Ureter (tissue), 1 donor: ENCODE results near the gene GNAI1. TPM values are rescaled to one million over a fixed set of nuclear protein-coding genes. Genes with fewer than 3 reads are reported as not detected.

Experiments
- DNase-seq: peaks from one replicate; pipeline ENCODE4 v3.0.0-alpha.2; 2020; ENCODE audit warnings: low spot score
- total RNA-seq: library from RNA; stranded (reverse); gene quantifications from one replicate; pipeline ENCODE4 v1.2.4, GENCODE V29; 2023
- donor health status: DM: yes; HTN: yes; CAD: no.

The GNAI1 gene
- total RNA-seq, 1 donor from 2014 or later = 53.6 TPM

DNA sequence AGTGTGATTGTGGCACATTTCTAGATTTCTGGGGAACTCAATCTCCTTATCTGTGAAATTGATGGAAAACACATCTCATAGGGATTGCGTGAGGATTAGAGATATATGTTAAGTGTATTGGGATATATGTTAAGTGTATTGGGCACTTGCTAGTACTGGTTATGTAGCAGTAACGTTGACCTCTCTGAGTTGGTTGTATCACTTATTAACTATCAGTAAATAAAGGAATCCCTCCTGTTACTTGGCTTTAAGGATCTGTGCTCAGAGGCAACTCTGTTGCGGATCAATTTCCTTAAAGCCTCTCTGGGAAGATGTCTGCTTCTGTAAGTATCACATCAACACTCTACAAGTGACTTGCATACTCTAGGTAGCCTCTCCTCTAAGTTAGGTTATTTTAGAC, 25.2 kb downstream of the GNAI1 start:
- DNase-seq = no peak

DNA sequence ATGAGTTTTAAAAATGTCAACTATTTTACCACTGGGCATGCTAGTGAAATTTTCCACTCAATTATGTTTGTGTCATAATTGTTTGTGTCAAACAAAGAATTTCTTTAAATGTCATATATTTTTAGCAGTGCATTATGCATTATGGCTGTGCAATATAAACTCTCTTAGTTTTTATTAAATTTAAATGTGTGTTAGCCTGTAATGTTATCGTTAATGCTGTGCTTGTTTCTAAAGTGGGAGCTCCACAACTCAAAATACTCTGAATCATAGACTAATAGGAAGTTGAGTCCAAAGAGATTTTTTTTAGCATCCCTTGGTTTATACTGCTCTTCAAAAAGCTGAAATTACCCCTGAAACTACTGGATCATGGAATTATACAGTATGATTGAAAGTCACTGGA, 26.8 kb downstream of the GNAI1 start:
- no peak for DNase-seq

- no peak for DNase-seq
Observed at GRCh38 chr7:80165177-80165576, 30.5 kb downstream of the GNAI1 start.

GRCh38 chr7:80170445-80170844, 35.8 kb downstream of the GNAI1 start:
- no peak for DNase-seq

GRCh38 chr7:80172387-80172786, 37.8 kb downstream of the GNAI1 start:
- DNase-seq = no peak

- no peak for DNase-seq
Observed at GRCh38 chr7:80175744-80176143, 41.1 kb downstream of the GNAI1 start.

GRCh38 chr7:80181411-80181810, 46.8 kb downstream of the GNAI1 start:
- DNase-seq = no peak

DNA sequence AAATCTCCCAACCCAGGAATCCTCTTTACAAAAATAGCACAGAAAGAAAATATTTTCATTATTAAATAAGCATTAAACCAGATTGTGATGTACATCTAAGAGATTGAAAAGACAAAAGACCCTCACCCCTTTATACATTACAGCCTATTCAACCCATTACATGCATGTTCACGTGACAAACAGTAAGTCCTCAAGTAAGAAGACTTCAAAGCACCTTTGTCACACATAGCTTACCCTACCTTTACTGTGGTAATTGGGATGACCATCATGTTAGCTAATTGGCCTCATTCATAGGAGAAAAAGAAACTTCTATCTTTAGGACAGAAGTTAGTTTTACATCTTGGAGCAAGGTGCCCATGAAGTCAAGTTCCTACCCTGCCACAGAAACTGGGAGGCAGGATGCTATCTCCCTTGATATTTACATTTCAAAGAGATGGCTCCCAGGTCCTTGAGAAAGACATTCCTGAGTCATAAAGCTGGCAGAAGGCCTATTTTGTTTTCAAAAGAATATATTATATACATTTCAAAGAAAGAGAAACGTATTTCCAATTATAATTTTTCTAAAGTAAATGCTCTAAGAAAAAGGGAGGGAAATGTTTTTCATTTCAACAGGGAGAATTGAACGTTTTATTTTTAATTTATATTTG, 48.1 kb downstream of the GNAI1 start:
- DNase-seq = no peak

DNA sequence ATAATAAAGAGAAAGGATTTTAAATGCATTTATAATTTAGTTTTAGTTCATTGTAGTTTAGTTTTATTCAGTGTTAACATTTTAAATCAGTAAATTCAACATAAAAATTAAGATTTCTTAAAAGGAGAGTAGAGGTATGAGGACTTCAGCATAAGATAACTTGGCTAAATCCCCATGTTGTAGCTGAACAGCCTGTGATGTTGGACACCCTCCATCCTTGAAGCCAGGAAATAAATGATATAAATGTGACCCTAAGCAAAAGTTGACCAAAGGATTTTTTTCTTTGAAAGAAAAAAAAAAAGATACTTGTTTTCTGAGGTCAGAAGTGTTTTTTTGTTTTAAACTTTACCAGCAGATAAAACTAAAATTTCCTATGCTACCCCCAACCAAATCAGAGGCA, 48.7 kb downstream of the GNAI1 start:
- DNase-seq = no peak

- DNase-seq = no peak
Observed at GRCh38 chr7:80183900-80184685, 49.5 kb downstream of the GNAI1 start.

DNA sequence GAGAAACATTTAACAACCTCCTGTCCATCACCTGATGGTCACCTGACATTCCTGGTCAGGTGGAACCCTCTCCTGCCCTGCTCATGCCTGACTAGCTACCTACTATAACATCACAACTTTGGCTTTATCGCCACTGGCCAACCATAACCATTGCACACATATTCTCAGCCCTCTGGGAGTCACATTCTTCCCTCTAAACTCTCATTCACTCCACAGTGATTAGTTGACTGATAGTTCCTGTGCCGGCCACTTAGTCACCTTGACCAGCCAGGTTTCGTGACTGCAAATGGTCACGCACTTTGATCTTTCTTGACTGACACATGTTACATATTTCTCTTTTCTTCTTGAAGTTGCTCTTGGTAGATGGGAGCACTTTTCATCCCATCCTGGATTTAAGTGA, 50.1 kb downstream of the GNAI1 start:
- no peak for DNase-seq

- DNase-seq = no peak
Observed at GRCh38 chr7:80185571-80185970, 50.9 kb downstream of the GNAI1 start.

DNA sequence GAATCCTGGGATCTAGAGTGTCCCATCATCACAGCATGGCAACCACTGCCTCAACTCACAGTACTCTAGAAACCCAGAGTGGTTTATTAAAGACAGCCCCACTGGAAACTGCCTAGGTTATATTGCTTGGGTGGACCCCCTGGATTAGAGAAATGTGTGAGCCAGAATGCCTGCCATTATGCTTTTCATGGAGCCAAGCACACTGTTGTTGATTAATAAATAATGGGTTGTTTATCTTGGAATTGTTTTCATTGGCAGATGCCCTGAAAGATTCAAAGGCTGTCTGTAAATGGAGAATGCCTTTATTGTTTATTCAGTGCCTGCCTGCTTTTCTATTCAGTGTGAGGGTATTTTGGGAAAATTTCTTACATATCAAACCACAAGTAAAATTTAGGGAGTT, 52.1 kb downstream of the GNAI1 start:
- DNase-seq = no peak

GRCh38 chr7:80187279-80187678, 52.6 kb downstream of the GNAI1 start:
- no peak for DNase-seq

DNA sequence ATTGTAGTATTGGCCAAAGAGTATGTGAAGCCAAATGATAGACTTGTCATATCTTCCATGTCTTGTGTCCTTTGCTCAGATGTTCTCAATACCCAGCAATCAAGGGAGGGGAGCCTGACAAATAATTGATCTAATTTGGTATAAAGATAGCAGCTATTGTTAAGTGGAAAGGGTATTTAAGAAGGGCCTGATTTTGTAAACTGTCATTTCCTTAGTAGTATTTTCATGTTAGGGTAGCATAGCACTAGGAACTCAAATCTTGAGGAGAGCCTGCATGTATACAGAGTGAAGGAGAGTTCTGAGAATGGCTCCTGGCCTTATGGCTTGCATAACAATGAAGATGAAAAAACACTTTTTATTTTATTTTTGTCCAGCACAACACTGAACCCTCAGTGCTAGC, 53.1 kb downstream of the GNAI1 start:
- DNase-seq = no peak

DNA sequence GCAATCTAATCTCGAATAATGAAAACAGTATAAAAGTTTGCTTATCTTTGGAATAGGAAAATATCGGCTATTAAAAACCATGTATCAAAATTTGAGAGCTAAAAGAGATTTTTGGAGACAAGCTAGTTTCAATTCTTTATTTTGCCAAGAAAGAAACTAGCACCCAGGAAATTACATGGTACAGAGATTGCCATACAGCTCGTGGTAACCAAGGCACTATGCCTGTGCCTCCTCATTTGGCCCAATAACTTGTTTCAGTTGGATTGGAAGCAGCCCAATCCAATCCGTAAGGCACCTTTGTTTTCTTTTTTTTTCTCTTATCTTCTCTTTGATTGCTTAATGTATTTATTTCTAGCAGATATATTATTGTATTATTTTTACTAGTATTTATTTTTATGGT, 55.0 kb downstream of the GNAI1 start:
- DNase-seq = no peak

DNA sequence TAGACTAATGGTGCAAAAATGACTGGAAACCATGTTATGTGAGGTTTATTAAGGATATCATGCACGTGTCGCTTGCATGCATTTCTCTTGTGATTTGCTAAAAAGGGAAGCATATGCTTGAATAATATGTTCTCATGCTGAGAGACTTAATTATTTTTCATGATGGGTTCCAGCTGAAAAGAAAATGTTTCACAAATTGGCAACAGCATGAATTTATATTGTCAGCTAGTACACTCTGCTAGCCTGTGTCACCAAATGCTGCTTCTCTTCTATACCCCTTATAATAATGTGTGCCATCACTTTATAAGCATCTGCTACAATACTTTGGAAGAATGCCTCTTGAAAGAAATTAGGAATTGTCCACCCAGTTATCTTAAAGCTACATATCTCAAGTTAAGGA, 63.0 kb downstream of the GNAI1 start:
- DNase-seq = no peak

GRCh38 chr7:80199051-80199450, 64.4 kb downstream of the GNAI1 start:
- no peak for DNase-seq

DNA sequence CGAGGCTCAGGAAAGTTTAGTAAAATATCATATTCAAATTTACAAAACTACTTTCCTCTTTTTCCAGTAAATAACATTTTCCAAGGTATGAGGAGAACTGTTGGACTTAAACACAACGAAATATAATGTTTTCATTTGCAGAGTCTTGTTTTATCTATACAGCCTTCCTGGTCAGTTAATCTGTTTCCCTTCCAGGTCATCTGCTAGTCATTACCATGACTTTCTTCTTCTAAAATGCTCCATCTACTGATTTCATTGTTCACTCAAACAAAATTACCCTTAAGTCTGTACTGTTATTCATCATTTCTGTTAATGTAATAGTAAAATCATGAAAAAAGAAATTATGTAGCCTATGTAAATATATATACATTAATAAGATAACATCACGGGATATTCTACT, 69.8 kb downstream of the GNAI1 start:
- no peak for DNase-seq

DNA sequence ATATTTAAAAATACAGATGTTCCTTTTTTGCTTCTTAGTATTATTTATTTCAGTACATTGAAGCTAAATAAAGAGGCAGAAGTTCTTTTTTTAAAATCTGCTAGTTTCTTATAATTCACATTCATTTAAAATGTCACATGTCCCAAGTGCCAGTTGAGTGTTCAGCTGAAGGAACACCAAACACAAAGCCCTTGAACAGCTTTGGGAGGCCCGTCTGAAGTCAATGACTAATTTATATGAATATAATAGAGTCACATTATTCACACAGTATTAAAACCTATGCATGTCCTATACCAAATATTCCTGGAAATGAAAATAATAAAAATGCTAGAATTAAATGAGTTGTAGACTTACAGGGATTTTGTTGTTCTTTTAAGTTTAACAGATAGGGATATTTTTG, 70.3 kb downstream of the GNAI1 start:
- DNase-seq = no peak

- DNase-seq = no peak
Observed at GRCh38 chr7:80206763-80207162, 72.1 kb downstream of the GNAI1 start.

DNA sequence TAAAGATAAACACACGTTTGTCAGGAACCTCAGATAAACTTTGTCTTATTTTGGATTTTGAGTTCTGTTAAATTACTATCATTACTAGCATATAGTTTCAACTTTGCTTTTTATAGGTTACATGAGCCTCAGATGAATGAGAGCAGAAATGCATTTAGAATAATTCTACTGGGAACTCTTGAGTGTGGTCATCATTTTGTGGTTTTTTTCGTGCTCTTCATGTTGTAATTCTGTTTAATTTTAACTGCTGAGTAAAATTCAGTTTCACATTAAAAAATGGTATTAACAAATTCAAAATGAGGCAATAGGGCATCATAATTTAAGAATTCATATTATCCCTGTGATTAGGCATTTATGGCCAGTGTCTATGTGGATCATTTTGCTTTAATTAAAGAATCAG, 72.9 kb downstream of the GNAI1 start:
- no peak for DNase-seq

GRCh38 chr7:80208700-80209099, 74.1 kb downstream of the GNAI1 start:
- no peak for DNase-seq

DNA sequence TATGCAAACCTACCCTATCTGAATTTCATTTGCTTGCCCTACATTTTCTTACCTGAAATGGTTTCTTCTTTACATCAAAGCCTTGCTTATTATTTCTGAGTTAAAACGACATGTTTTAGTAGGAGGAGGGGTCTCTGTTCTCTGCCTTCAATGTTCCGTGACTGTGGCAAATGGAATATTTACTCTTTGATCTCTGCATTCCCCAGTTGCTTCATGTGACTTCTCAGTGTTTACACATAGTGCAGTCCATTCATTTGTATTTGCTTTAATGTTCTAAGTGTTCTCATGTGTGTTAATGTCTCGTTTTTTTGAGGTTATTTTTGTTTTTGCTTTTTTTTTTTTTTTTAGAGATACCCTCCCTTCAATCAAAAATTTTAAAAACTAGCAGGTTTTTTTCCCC, 75.8 kb downstream of the GNAI1 start:
- no peak for DNase-seq
